GM12878 (cell line): ENCODE measurements around the gene ACVR1B.

Source experiments
- CHD4 ChIP-seq: fragments of 200-600 bp; sonication (generic); IDR thresholded peaks from 2 replicates; pipeline ENCODE4 v1.6.1; 2016; ENCODE audit warnings: mild to moderate bottlenecking
- FOS ChIP-seq: IDR thresholded peaks from 3 replicates; pipeline ENCODE4 v1.6.1; 2011; ENCODE audit warnings: borderline replicate concordance; ENCODE audit not compliant: insufficient read length; ENCODE audit errors: extremely low read depth

- TF ChIP-seq CHD4, result no peak
- TF ChIP-seq FOS, result no peak
These were observed 62.3 kb downstream of the ACVR1B start for GRCh38 chr12:52013626-52014310.
